GM21447 (cell line): ENCODE measurements around the gene UBQLN3.
A peak's percentile ranks its signal among the peaks of the same experiment; 100 is the strongest.

Source experiments
- ATAC-seq: cut with Tn5 transposase; IDR thresholded peaks from one replicate; pipeline ENCODE4 v1.9.1; 2021; ENCODE audit not compliant: unreplicated experiment

The UBQLN3 gene

GRCh38 chr11:5507177-5507932 is 2.4 kb downstream of the UBQLN3 start:
- ATAC-seq = no peak

- ATAC-seq = no peak
Observed at GRCh38 chr11:5505363-5506048, 4.3 kb downstream of the UBQLN3 start.

- no peak for ATAC-seq
Observed at GRCh38 chr11:5504403-5504921, 5.3 kb downstream of the UBQLN3 start.

- no peak for ATAC-seq
Observed at GRCh38 chr11:5500393-5500801, 9.4 kb downstream of the UBQLN3 start.

- no peak for ATAC-seq
Observed at GRCh38 chr11:5499671-5500070, 10.1 kb downstream of the UBQLN3 start.

GRCh38 chr11:5489576-5490357 is 20.0 kb downstream of the UBQLN3 start:
- ATAC-seq = no peak

GRCh38 chr11:5488798-5489399 is 20.9 kb downstream of the UBQLN3 start:
- ATAC-seq = no peak

- ATAC-seq = no peak
Observed at GRCh38 chr11:5488385-5488784, 21.4 kb downstream of the UBQLN3 start, which contains the start of gene OR52D1. OR52D1 (plus strand) TSS chr11:5488685; CDS start chr11:5488707, 22 bp downstream.

- ATAC-seq = no peak
Observed at GRCh38 chr11:5486421-5486820, 23.3 kb downstream of the UBQLN3 start.

- no peak for ATAC-seq
Observed at GRCh38 chr11:5486003-5486402, 23.8 kb downstream of the UBQLN3 start.

- peak; percentile 61 for ATAC-seq
Observed at GRCh38 chr11:5476186-5476819, 33.5 kb downstream of the UBQLN3 start.

GRCh38 chr11:5473921-5474320 is 35.8 kb downstream of the UBQLN3 start:
- ATAC-seq = no peak

- ATAC-seq = no peak
Observed at GRCh38 chr11:5467527-5467926, 42.2 kb downstream of the UBQLN3 start.

GRCh38 chr11:5460983-5461621 is 48.7 kb downstream of the UBQLN3 start:
- ATAC-seq = no peak
